HL-60/S4 treated with phorbol 12-myristate 13-acetate at 8.2 ng/mL for 4 days and 3 days (cell line): ENCODE measurements around the gene RAD54L.
"Not testable (repeated sequence)": the region's sequence is repeated elsewhere in the genome, so short reads cannot be mapped to it uniquely, and the experiment has no call there.

ENCODE experiments used
- in situ Hi-C: fragments of 300-500 bp; cut with MboI; formaldehyde crosslinking; loops from 2 replicates; pipeline ENCODE4 v1.15.0; 2022; ENCODE audit warnings: low sequenced_read_pairs

Gene RAD54L

DNA sequence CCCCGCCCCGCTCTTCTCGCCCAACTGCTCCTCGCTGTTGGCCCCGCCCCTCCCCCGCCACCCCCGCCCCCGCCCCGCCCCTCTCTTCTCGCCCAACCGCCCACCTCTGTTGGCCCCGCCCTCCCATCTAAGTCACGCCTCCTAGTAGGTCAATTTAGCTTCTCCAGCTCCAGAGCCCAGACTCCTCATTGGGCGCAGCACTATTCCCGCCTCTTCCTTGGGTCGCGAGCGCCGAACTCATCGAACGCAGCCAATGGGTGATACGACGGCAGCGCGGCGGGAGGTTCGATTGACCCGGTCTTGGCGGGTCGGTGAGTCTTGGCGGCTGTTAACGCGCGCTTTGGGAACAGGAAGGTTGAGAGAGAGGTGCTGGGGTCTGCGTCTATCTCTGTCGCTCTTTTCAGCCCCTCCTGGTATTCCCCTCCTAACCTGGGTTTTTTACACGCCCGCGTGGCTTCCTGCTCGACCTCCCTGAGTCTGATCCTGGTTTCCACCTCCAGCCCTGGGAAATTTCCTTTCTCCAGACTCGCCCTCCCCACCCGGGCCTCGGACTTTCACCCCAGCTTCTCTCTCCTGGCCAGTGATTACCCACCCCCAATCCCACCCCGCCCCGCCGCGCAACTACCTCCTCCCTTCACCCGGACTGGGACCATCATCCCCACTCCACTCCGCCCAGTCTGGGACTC lies at the start of gene RAD54L:
RAD54L (plus strand) TSS at position 328 of the 686 bp plus-strand sequence. CDS start 643 bp downstream, outside the sequence.
- in situ Hi-C loops: no loop called here

DNA sequence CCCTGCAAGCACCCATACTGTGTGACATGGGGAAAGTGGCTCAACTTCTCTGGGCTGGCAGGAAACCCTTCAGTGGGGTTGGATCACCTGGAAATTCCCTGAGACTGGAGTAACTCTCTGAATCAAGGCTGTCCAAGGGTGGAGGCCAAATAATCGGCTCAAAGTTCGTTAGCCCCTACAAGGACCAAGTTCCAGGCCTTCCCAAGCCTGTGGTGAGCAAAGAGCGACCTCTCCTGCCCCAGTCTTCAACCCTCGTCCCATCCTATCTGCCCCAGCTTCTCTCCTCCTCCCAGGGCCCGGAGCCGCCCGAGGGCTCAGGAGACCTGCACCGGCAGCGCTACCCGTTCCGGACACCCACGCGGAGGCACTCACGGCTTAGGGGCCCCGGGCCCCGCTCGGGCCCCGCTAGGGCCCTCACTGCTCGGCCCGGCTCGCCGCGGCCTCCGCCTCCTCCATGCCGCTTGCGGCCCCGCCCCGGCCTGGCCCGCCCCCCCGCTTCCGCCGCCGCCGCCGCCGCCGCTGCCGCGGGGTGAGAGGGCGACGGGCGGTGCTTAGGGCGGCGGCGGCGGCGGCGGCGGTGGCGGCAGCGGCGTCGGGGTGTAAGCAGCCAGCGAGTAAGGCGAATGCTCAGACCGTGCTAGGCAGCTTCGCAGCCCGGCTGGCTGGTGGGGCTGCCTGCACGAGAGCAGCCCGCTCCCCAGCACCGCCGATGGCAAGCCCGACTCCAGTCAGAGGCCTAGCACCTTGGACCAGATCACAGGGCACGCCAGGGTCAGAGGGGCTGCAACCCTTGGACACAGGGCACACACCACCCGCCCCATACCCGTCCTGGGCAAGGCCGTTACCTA lies 49.4 kb upstream of the RAD54L start, which contains the start of gene POMGNT1:
POMGNT1 (minus strand) TSS at position 471 of the 848 bp plus-strand sequence. CDS start 613 bp downstream, outside the sequence.
- in situ Hi-C loops: no loop called here

DNA sequence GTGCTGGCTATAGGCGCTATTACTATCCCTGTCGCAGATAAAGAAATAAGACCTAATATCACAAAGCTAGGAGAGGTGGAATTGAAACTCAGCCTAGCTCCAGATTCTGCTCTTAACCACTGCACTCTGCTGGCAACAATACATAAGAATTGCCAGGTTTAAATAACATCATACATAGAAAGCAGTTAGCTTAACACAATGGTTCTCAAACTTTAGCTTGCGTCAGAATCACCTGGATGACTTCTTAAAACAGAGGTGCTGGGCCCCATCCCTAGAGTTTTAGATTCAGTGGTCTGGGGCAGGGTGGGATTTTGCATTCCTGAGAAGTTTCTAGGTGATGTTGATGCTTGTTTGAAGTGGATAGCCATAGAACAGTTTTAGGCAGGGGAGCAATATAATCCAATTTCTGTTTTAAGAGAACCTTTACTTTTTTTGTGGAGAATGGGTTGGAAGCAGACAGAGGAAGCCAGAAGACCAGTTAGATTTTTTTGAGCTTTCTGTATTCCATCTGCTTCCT lies 48.3 kb upstream of the RAD54L start:
- in situ Hi-C loops: no loop called here

DNA sequence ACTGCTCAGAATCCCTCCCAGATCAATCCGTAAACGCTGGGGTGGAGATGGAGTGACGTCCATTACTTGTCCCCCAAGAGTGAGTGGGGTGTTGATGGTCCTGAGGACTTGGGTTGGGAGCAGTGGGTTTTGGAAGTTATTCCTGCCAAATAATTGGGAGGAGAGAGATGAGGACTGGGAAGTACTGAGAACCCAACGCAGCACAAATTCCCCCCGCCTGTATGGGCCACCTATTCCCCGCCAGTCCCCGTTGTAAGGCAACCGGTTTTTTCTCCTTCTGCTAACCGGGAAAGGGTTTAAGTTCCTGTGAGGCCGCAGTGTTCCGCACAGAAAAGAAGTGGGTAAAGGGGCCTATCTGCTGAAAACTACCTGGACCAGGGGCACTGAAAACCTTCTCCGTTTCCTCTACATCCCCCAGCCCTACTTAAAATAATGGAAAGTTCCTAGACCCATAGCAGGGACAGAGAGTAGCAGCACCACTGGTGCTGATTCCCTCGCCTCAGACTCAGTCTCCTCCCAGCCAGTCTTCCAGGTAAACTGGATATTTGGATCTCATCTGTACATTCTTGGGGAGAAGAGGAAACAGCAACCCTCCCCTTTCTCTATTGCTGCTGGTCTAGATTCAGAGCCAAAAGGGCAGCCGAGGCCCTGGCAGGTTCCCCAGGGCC lies 43.7 kb upstream of the RAD54L start:
- in situ Hi-C loops: no loop called here

DNA sequence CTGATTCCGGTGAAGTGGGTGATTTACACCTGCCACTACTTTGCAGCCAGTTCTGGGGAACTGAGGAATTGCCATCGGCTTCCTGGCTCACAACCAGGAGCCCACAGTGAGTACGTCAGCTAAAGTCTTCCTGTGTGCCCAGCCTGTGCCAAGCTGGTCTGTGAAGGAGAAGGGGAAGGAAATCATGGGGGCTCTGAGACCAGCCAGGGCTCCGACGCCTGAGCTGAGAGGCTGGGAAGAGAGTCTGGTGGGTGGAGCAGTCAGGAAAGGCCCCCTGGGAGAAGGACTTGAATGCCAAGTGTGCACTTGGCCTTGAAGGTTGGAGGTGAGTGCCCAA lies 43.2 kb upstream of the RAD54L start:
- in situ Hi-C loops: no loop called here

DNA sequence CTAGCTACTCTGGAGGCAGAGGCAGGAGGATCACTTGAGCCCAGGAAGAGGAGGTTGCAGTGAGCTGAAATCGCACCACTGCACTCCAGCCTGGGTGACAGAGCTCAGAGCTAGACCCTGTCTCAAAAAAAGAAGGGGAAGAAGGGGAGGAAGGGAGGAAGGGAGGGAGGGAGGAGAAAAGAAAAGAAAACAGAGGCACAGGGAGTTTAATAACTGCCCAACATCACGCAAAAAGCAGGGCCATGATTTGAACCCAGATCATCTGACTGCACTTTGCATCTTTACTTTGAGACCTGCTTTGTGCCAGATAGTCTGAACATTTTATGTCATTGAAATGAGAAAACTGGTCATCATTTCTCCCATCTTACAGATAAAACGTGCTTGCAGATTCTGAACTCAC lies 42.4 kb upstream of the RAD54L start:
- in situ Hi-C loops: no loop called here

DNA sequence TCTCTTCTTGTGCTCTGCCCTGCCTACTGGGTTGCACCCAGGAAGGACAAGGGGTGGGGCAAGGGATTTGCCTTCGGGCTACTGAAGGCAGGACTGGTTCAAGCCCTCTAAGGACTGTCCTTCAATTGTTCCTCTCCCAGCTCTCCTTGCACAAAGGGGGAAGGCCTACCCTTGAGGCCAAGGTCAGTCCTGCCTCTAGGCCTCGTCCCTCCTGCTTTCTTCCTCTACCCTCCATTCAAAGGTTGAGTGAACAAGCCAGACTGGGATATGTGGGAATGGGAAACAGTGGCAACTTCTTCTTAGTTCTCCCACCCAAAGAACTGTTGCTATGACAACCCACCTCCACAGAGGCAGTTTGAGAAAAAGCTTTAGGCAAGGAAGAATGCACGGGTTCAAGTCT lies 41.8 kb upstream of the RAD54L start:
- in situ Hi-C loops: no loop called here

DNA sequence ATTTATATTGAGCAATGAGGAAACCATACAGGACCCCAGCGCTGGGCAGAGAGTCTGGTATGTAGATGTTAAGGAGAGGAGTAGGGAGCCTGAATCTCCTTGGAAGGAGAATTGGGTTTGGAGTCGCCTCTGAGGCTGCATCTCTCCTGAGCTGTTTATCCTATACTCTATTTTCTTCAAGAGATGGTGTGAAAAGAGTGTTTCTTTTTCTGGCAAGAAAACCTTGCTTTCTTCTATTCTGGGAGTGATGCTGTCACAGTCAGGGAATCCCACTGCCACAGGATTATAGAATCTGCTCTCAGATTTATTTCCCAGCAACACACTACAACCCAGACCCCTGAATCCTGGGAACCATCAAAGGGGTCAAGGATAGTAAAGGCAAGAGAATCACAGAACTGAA lies 41.2 kb upstream of the RAD54L start:
- in situ Hi-C loops: no loop called here

DNA sequence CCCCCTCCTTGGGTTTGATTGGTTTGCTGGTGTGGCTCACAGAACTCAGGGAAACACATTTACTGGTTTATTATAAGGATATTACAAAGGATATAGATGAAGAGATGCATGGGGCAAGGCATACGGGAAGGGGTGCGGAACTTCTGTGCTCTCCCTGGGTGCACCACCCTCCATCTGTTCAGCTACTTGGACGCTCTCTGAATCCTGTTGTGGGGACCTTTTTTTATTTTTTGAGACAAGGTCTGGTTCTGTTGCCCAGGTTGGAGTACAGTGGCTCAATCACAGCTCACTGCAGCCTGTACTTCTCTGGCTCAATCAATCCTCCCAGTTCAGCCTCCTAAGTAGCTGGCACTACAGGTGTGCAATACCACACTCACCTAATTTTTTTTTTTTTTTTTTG lies 37.0 kb upstream of the RAD54L start:
- in situ Hi-C loops: no loop called here

DNA sequence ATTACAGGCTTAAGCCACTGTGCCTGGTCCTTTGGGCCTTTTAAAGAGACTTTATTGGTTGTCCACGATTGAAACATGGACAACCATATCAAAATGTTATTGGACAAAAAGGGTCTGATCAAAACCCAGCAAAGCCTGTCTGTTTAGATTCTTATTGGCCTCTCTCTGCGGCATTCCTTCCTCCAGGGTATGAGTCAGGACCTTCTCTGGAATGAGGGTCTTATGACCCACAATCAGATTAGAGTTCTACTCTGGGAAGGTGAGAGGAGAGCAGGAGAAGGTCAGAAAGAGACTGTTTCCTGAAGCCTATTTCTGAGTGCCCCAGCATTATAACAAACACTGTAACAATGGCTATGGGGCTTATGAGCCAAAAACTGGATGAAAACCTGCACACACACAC lies 36.5 kb upstream of the RAD54L start:
- in situ Hi-C loops: no loop called here

DNA sequence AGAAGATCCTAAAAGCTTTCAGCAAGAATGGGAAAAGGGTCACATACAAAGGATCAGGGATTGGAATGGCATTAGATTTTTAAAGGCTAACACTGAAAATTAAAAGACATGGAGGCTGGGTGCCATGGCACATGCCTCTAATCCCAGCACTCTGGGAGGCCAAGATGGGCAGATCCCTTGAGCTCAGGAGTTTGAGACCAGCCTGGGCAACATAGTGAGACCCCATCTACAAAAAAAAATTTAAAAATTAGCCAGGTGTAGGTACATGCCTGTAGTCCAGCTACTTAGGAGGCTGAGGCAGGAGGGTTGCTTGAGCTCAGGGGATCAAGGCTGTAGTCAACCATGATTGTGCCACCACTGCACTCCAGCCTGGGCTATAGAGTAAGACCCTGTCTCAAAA lies 32.1 kb upstream of the RAD54L start:
- in situ Hi-C loops: no loop called here

DNA sequence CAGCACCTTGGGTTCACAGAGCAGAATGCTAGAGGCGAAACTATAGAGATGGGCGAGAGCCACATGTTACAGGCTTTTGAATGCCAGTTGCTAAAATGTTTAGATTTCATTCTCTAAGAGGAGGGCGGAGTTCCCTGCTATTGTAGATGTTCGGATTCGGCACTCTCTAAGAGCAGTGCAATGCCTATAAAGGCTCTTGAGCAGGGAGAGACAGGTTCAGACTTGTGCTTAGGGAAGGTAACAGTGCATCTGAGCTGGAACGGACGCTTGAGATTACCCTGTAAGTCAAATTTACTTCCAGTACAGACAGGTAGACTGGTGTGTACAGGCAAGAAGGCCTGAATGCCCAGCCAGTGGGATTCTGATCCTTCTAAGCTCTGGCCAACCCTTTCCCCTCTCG lies 29.1 kb upstream of the RAD54L start:
- in situ Hi-C loops: no loop called here

DNA sequence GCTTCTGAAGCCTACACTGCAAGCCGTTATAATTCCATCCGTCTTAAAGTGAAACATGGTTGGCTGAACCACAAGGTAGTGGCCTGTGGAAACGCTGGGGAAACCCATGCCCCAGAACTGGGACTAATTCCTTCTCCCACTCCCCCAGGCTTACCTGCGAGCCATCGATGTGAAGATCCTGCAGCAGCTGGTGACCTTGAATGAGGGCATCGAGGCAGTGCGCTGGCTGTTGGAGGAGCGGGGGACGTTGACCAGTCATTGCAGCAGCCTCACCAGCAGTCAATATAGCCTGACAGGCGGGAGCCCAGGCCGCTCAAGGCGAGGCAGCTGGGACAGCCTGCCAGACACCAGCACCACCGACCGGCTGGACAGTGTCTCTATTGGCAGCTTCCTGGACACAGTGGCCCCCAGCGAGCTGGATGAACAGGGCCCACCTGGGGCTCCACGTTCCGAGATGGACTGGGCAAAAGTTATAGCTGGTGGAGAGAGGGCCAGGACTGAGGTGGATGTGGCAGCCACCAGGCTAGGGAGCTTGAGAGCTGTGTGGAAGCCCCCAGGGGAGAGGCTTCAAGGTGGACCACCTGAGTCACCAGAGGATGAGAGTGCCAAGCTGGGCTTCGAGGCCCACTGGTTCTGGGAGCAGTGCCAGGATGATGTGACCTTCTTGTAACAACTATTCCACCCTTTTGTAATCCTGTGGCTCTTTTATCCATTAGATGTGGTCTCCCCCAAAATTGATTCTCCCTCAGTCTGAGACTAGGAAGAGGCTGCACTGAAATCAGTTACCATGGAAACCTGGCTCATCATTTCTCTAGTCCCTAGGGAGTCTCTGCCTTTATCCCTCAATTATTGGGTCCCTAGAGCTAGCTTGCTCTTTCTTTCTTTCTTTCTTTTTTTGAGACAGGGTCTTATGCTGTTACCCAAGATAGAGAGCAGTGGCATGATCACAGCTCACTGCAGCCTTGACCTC lies 27.7 kb upstream of the RAD54L start:
- in situ Hi-C loops: no loop called here

DNA sequence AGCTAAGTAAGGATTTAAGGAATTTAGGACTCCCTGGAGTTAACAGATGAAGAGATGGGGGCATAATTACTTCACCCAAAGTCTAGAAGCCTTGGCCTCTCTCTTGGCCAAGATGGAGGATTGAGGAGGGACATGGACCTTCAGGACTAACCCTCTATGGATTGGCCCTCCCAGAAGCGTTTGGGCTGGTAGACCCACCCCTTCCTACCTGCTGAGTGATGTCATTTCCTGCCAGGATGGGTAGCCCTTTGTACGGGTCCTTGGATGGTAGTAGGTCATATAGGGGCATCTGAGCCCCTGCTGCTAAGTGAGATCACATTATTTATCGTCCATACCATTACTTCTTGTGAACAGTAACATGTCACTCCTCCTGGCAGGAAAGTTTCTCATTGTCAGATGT lies 26.8 kb upstream of the RAD54L start:
- in situ Hi-C loops: no loop called here

DNA sequence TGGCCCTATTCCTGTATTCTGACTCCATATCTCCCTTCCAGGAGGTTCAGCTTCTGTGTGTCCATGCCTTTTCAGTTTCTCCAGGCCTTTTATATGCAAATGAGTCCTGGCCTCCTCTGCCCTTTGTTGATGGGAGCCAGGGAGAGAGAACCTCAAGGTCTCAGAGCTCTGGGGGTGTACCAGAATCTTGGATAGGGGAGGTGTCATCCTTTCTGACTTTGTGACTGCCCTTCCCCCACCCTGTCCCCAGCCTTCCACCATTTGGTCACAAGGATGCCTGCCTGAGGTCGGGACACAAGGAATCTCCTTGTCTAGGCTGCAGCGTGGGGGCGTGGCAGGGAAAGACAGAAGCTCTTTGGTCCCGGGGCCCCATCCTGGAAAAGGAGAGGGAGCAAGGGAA lies 25.8 kb upstream of the RAD54L start:
- in situ Hi-C loops: no loop called here

DNA sequence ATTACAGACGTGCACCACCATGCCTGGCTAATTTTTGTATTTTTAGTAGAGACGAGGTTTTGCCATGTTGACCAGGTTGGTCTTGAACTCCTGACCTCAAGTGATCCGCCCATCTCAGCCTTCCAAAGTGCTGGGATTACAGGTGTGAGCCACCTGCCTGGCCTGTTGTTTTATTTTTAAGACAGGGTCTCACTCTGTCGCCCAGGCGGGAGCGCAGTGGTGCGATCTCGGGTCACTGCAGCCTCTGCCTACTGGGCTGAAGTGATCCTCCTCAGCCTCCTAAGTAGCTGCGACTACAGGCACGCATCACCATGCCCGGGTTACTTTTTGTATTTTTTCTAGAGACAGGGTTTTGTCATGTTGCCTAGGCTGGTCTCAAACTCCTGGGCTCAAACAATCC lies 24.5 kb upstream of the RAD54L start:
- in situ Hi-C loops: not testable (repeated sequence)

DNA sequence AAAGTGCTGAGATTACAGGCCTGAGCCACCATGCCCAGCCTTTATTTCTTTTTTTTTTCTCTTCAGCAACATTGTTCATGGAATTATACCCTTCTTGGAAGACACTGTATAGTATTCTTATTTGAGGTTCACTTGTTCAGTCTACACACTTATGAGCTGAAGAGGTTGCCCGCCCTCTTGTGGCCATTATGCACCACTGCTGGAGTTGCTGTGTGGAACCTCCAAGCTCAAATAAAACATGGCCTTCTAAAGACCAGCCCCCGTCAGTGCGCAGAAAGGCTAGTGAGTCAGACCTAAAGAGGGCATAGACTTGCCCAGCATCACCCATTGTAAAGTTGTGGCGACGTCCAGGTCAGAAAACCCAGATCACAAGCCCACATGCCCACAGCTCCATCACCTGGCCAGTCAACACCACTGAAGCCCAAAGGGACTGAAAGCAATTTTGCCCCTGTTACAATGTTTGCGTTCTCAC lies 24.1 kb upstream of the RAD54L start:
- in situ Hi-C loops: no loop called here

DNA sequence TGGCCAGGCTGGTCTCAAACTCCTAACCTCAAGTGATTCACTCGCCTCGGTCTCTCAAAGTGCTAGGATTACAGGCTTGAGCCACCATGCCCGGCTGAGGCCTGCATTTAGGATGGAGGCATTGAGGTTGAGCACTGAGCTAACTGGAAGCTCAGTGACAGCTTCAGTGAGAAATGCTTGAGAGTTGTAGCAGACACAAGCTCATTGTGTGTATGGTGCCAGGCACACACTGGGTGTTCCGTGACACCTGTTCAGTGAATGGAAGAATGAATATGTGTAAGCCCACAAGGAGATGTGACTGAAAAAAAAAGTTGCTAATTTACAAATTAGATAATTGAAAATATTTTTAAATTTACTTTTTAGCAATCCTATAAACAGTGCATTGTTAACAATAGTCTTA lies 22.6 kb upstream of the RAD54L start:
- in situ Hi-C loops: no loop called here

DNA sequence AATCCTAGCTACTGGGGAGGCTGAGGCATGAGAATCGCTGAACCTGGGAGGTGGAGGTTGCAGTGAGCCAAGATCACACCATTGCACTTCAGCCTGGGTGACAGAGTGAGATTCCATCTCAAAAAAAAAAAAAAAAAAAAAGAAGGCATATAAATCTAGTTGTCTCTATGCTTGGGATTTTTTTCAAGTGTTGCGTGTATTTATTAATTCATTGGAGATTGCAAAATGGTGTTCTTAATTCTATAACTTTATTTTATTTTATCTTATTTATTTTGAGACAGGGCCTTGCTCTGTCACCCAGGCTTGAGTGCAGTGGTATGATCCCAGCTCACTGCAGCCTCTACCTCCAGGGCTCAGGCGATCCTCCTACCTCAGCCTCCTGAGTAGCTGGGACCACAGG lies 16.3 kb upstream of the RAD54L start:
- in situ Hi-C loops: not testable (repeated sequence)

DNA sequence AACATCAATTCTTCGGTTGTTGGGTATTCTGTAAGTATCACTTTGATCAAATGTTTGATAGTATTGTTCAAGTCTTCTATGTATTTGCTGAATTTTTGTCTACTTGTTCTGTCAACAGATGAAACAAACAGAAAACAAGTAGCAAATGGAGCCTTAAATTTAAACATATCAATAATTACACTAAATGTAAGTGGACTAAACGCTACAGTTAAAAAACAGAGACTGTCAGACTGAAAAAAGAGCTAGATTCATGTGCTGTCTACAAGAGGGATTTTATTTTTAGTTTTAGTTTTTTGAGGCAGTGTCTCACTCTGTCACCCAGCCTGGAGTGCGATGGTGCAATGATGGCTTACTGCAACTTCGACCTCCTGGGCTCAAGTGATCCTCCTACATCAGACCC lies 10.7 kb upstream of the RAD54L start:
- in situ Hi-C loops: no loop called here
